Sigmoid colon (tissue), 7 donors: ENCODE data around the gene SPEM3. TPM values are rescaled to one million over a fixed set of nuclear protein-coding genes. Genes with fewer than 3 reads are reported as not detected.

Experiments
- DNase-seq: peaks from one replicate; pipeline ENCODE4 v3.0.0-alpha.2; 2019
- H3K27ac ChIP-seq, 4 donors: fragments of 200-600 bp; sonication (generic); one replicate each; pipeline ENCODE4 v1.5.1; 2016 to 2019; ENCODE audit warnings: mild to moderate bottlenecking in 1 of 4
- H3K27me3 ChIP-seq, 3 donors: fragments of 200-600 bp; sonication (generic); one replicate each; pipeline ENCODE4 v1.5.1; 2019; ENCODE audit warnings: mild to moderate bottlenecking in 1 of 3
- H3K36me3 ChIP-seq, 4 donors: fragments of 200-600 bp; sonication (generic); one replicate each; pipeline ENCODE4 v1.5.1; 2016 to 2019
- H3K4me1 ChIP-seq, 4 donors: fragments of 200-600 bp; sonication (generic); one replicate each; pipeline ENCODE4 v1.5.1; 2017 to 2019
- H3K4me3 ChIP-seq, 4 donors: fragments of 200-600 bp; sonication (generic); one replicate each; pipeline ENCODE4 v1.5.1; 2017 to 2019; ENCODE audit warnings: mild to moderate bottlenecking in 2 of 4, moderate library complexity in 1 of 4
- H3K9me3 ChIP-seq, 4 donors: fragments of 200-600 bp in 3 of 4; sonication (generic) in 3 of 4; one replicate each; pipeline versions ENCODE4 v1.5.1 to v1.6.1; 2013 to 2019
- EP300 ChIP-seq, 4 donors: sonication (generic); formaldehyde crosslinking; IDR thresholded peaks; one replicate each; pipeline ENCODE4 v1.6.1; 2017; ENCODE audit warnings: antibody characterized with exemption in 4 of 4
- POLR2A ChIP-seq, 2 donors: fragments of 450-650 bp; IDR thresholded peaks; one replicate each; pipeline ENCODE4 v1.6.1; 2016; ENCODE audit warnings: antibody characterized with exemption in 2 of 2, mild to moderate bottlenecking in 2 of 2, moderate library complexity in 2 of 2
- POLR2AphosphoS5 ChIP-seq, 4 donors: sonication (generic); formaldehyde crosslinking; IDR thresholded peaks; one replicate each; pipeline ENCODE4 v1.6.1; 2017; ENCODE audit warnings: antibody characterized with exemption in 4 of 4
- WGBS, 2 donors: extraction: QIAGEN DNeasy Blood & Tissue Kit; methylation state at CpG; one replicate each; pipeline ENCODE4 v1.1.7; 2013; 5-methylcytosine and 5-hydroxymethylcytosine counted together
- intact Hi-C: fragments of 100-400 bp; cut with DNase I; formaldehyde crosslinking; loops from one replicate; pipeline ENCODE4 v1.15.1; 2023
- polyA plus RNA-seq, 3 donors: library from polyadenylated mRNA; stranded (reverse); fragments of 200-250 nt; gene quantifications; one replicate each; pipeline ENCODE4 v1.2.3, GENCODE V29; 2013
- total RNA-seq, 4 donors: library from RNA; depleted of rRNA; stranded (reverse); fragments of >200 nt; gene quantifications; one replicate each; pipeline ENCODE4 v1.1.0, GENCODE V29; 2016
- TF ChIP-seq, protein P1 (sequence below), 4 experiments: fragments of 450-650 bp in 3 of 4; fragments of 200-600 bp in 1 of 4; IDR thresholded peaks; one replicate each; pipeline ENCODE4 v1.5.1; 2016 to 2019; ENCODE audit warnings: antibody characterized with exemption in 4 of 4, mild to moderate bottlenecking in 3 of 4, moderate library complexity in 2 of 4
- donor health status: healthy with polysubstance abuse.
- donor health status: Bipolar disorder and iron deficiency.
- donor health status: healthy.

The SPEM3 gene
- total and polyA plus RNA-seq, 7 donors, result not detected

DNA sequence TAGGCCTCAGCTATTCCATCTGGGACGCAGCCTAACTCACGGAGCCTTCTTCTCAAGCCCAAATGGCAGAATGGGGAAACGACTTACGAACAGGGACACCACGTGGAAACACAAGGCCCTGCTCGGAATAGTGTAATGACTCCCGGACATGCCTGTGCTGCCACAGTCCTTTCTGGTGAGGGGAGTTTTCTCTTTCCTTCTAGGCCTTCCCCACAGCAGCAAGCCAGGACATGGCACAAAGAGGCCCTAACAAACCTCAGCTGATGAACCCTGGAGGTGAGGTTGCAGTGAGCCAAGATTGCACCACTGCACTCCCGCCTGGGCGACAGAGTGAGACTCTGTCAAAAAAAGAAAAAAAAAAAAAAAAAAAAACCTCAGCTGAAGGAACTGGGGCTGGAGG lies 35.4 kb downstream of the SPEM3 start:
- H3K4me1 ChIP-seq, result peaks cover 0 to 35% (median 26%) of the 10 kb centered on the region in 4 donors

GRCh38 chr17:7465597-7466275 lies 37.1 kb downstream of the SPEM3 start:
- Histone ChIP-seq H3K9me3 (no peaks in the 10 kb centered on the region), H3K4me3 (no peak overlapping the region), H3K27ac (peak overlapping the region; percentile 46 to 59 (median 50)), H3K4me1 (peaks cover 0 to 50% (median 30%) of the 10 kb centered on the region in 4 donors), H3K27me3 (no peaks in the 10 kb centered on the region), H3K36me3 (peaks cover 18 to 56% (median 29%) of the 10 kb centered on the region in 4 donors)
- DNase-seq, result no peak
- intact Hi-C loops, result no loop called here
- WGBS, 2 donors, result 94% methylated on average over 33 of the region's 33 CpGs
- TF ChIP-seq EP300 (IDR thresholded peaks at IDR 0.05) (no peak), POLR2AphosphoS5 (IDR thresholded peaks at IDR 0.05) (peak in 1 of 4 donors; percentile 6)
- TF ChIP-seq, protein P1, sequence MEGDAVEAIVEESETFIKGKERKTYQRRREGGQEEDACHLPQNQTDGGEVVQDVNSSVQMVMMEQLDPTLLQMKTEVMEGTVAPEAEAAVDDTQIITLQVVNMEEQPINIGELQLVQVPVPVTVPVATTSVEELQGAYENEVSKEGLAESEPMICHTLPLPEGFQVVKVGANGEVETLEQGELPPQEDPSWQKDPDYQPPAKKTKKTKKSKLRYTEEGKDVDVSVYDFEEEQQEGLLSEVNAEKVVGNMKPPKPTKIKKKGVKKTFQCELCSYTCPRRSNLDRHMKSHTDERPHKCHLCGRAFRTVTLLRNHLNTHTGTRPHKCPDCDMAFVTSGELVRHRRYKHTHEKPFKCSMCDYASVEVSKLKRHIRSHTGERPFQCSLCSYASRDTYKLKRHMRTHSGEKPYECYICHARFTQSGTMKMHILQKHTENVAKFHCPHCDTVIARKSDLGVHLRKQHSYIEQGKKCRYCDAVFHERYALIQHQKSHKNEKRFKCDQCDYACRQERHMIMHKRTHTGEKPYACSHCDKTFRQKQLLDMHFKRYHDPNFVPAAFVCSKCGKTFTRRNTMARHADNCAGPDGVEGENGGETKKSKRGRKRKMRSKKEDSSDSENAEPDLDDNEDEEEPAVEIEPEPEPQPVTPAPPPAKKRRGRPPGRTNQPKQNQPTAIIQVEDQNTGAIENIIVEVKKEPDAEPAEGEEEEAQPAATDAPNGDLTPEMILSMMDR (IDR thresholded peaks at IDR 0.05), result no peak

More for the DNA sequence above, 35.4 kb downstream of the SPEM3 start:
- Histone ChIP-seq H3K27ac (no peak overlapping the region), H3K36me3 (peaks cover 18 to 56% (median 29%) of the 10 kb centered on the region in 4 donors), H3K4me3 (no peak overlapping the region), H3K27me3 (no peaks in the 10 kb centered on the region), H3K9me3 (no peaks in the 10 kb centered on the region)
- intact Hi-C loops, result no loop called here
- DNase-seq, result no peak
- 96% methylated on average over 9 of the region's 9 CpGs for WGBS, 2 donors
- TF ChIP-seq POLR2AphosphoS5 (IDR thresholded peaks at IDR 0.05) (no peak), EP300 (IDR thresholded peaks at IDR 0.05) (no peak), POLR2A (IDR thresholded peaks at IDR 0.05) (no peak)
- TF ChIP-seq, protein P1 (IDR thresholded peaks at IDR 0.05), result no peak

DNA sequence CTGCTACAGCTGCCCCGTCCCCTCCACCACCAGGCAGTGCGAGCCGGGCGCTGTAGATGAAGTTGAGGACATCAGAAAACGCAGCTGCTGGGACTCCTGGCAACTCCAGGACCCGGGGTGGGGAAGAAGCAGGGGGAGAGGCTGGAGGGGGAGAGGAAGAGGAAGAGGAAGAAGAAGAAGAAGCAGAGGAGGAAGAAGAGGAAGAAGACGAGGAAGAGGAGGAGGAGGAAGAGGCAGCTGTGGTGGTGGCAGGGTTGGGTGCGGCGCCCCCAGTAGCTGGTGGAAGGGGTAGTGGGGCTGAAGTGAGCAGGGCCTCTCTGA lies 37.6 kb downstream of the SPEM3 start:
- Histone ChIP-seq H3K36me3 (peaks cover 18 to 56% (median 29%) of the 10 kb centered on the region in 4 donors), H3K27me3 (no peaks in the 10 kb centered on the region), H3K9me3 (no peaks in the 10 kb centered on the region), H3K27ac (peak overlapping the region; percentile 46 to 59 (median 50)), H3K4me1 (peaks cover 0 to 53% (median 31%) of the 10 kb centered on the region in 4 donors), H3K4me3 (no peak overlapping the region)
- DNase-seq, result no peak
- WGBS, 2 donors, result 91% methylated on average over 9 of the region's 9 CpGs
- intact Hi-C loops, result no loop called here
- TF ChIP-seq, protein P1 (IDR thresholded peaks at IDR 0.05), result no peak
- TF ChIP-seq EP300 (IDR thresholded peaks at IDR 0.05) (no peak), POLR2AphosphoS5 (IDR thresholded peaks at IDR 0.05) (no peak), POLR2A (IDR thresholded peaks at IDR 0.05) (no peak)

DNA sequence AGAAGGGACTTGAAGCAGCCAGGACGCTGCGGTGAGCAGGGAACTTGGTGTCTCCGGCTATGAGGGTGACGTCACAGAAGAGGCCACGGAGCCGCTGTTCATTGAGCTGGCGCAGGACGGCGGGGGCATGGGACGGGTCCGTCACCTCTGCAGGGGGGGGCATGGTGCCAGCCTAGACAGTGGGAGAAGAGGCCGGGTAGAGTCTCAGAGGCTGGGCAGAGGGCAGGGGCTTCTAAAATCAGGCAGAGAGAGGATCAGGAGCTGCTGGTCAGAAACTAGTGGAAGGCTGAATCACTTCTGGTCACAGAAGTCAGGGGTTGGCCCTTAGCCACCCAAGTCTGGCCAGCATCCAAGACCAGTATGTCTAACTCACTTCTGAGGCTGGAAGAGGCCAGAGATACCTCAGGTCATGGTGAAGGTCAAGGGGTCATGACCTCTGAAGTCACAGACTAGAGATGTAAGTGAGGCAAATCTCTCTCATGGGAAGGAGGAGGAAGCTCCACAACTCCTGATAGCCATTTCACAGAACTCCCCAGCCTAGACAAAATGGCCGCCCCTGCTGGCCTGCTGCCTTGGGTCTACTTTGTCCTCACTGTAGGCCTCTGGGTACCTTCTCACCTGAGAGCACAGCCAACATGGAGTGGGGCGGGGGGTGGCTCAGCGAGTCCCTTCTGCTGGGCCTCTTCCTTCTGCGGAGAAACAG lies 38.1 kb downstream of the SPEM3 start:
- peaks cover 18 to 50% (median 29%) of the 10 kb centered on the region in 4 donors for H3K36me3 ChIP-seq
- H3K4me1 ChIP-seq, result peaks cover 0 to 58% (median 33%) of the 10 kb centered on the region in 4 donors
- H3K9me3 ChIP-seq, result no peaks in the 10 kb centered on the region
- H3K27ac ChIP-seq, result peak overlapping the region; percentile 46 to 59 (median 50)
- intact Hi-C loops, result no loop called here
- H3K4me3 ChIP-seq, result no peak overlapping the region
- DNase-seq, result peak; percentile 88
- TF ChIP-seq POLR2AphosphoS5 (IDR thresholded peaks at IDR 0.05), result peak in 2 of 4 donors; percentile 8 to 12
- TF ChIP-seq, protein P1 (IDR thresholded peaks at IDR 0.05), result no peak
- no peaks in the 10 kb centered on the region for H3K27me3 ChIP-seq
- WGBS, 2 donors, result 85 to 90% methylated on average over 16 of the region's 16 CpGs
